Adrenal gland (tissue), 5 donors: ENCODE results near the gene BRINP2.

Experiments used
- POLR2A ChIP-seq, 2 donors: fragments of 450-650 bp; IDR thresholded peaks; one replicate each; pipeline ENCODE4 v1.6.1; 2017; ENCODE audit warnings: antibody characterized with exemption in 2 of 2, mild to moderate bottlenecking in 2 of 2, moderate library complexity in 1 of 2
- TF ChIP-seq, protein P1 (sequence below), 6 experiments: fragments of 450-650 bp in 4 of 6; fragments of 200-600 bp in 2 of 6; sonication (generic) in 1 of 6; IDR thresholded peaks; 1 replicate in 5 of 6; 2 replicates in 1 of 6; pipeline versions ENCODE4 v1.5.1 to v1.8.0; 2016 to 2021; ENCODE audit warnings: antibody characterized with exemption in 6 of 6, mild to moderate bottlenecking in 2 of 6, moderate library complexity in 1 of 6
- donor health status: DM: no; HTN: no; CAD: no.

GRCh38 chr1:177138347-177138746, 32.4 kb upstream of the BRINP2 start:
- TF ChIP-seq, protein P1, sequence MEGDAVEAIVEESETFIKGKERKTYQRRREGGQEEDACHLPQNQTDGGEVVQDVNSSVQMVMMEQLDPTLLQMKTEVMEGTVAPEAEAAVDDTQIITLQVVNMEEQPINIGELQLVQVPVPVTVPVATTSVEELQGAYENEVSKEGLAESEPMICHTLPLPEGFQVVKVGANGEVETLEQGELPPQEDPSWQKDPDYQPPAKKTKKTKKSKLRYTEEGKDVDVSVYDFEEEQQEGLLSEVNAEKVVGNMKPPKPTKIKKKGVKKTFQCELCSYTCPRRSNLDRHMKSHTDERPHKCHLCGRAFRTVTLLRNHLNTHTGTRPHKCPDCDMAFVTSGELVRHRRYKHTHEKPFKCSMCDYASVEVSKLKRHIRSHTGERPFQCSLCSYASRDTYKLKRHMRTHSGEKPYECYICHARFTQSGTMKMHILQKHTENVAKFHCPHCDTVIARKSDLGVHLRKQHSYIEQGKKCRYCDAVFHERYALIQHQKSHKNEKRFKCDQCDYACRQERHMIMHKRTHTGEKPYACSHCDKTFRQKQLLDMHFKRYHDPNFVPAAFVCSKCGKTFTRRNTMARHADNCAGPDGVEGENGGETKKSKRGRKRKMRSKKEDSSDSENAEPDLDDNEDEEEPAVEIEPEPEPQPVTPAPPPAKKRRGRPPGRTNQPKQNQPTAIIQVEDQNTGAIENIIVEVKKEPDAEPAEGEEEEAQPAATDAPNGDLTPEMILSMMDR (IDR thresholded peaks at IDR 0.05): no peak
- no peak for TF ChIP-seq POLR2A (IDR thresholded peaks at IDR 0.05)
